ENCODE measurements around the gene MT1HL1.

The MT1HL1 gene

GRCh38 chr1:237004116-237004515 is at the start of gene MT1HL1:
MT1HL1 (minus strand) TSS chr1:237004441; CDS start chr1:237004372, 69 bp downstream.
- Histone ChIP-seq H3K9ac (ENCODE audit: low read length) (no peak within 1 kb of the TSS), H3K27ac (ENCODE audit: low read depth, low read length) (no peak within 1 kb of the TSS), H3K36me3 (ENCODE audit: control insufficient read depth, insufficient read depth, low read length) (no peaks in the 10 kb centered on the region)

DNA sequence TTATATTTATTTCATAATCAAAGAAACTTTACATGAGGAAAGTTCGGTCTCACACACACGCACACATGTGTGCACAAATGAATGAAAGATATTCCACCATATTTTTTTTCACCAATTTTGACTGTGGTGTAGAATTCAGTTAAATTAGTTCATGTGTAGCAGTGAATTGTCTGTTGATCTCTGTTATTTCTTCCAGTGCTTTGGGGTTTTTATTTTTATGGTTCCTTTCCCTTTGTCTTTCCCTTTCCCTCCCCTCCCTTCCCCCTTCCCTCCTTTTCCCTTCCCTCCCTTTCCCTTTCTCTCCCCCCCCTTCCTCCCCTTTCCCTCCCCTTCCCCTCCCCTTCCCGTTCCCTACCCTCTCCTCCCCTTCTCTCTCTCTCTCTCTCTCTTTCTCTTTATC is 46.7 kb upstream of the MT1HL1 start:
- Histone ChIP-seq H3K27ac (ENCODE audit: low read depth, low read length) (no peak overlapping the region), H3K9ac (ENCODE audit: low read length) (no peak overlapping the region), H3K36me3 (ENCODE audit: control insufficient read depth, insufficient read depth, low read length) (no peaks in the 10 kb centered on the region), H3K4me3 (ENCODE audit: low read length) (no peak overlapping the region), H3K27me3 (ENCODE audit: control insufficient read depth, insufficient read depth, low read length) (no peaks in the 10 kb centered on the region), H3K4me1 (ENCODE audit: control insufficient read depth, insufficient read depth, low read length) (no peaks in the 10 kb centered on the region)

More at GRCh38 chr1:237004116-237004515, at the start of gene MT1HL1:
- H3K4me3 ChIP-seq (ENCODE audit: low read length) = no peak within 1 kb of the TSS
- H3K27me3 ChIP-seq (ENCODE audit: control insufficient read depth, insufficient read depth, low read length) = no peaks in the 10 kb centered on the region
- no peaks in the 10 kb centered on the region for H3K4me1 ChIP-seq (ENCODE audit: control insufficient read depth, insufficient read depth, low read length)

DNA sequence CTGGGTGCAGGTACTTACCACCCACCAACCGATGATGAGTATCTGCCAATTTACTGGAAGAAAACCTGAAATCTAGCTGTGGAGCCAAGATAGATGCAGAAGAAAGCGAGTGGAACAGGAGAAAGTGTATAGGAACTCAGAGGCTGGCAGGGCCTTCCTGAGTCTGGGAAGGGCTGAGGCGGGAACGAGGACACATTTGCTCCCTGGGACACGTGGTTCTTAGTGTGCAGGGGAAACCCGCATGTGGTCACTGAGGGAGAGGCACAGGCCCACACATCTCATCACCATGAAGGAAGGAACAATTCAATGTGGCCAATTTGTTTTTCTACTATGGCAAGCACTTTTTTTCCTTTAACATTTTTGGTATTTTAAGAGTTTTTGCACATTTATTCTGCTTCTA is 45.9 kb upstream of the MT1HL1 start:
- no peak overlapping the region for H3K27ac ChIP-seq (ENCODE audit: low read depth, low read length)
- no peaks in the 10 kb centered on the region for H3K27me3 ChIP-seq (ENCODE audit: control insufficient read depth, insufficient read depth, low read length)

GRCh38 chr1:237048803-237049202 is 44.6 kb upstream of the MT1HL1 start:
- Histone ChIP-seq H3K36me3 (ENCODE audit: control insufficient read depth, insufficient read depth, low read length) (no peaks in the 10 kb centered on the region), H3K27ac (ENCODE audit: low read depth, low read length) (no peak overlapping the region)

More for the DNA sequence above, 45.9 kb upstream of the MT1HL1 start:
- no peak overlapping the region for H3K9ac ChIP-seq (ENCODE audit: low read length)
- H3K4me3 ChIP-seq (ENCODE audit: low read length) = no peak overlapping the region
- H3K36me3 ChIP-seq (ENCODE audit: control insufficient read depth, insufficient read depth, low read length) = no peaks in the 10 kb centered on the region
- H3K4me1 ChIP-seq (ENCODE audit: control insufficient read depth, insufficient read depth, low read length) = no peaks in the 10 kb centered on the region

DNA sequence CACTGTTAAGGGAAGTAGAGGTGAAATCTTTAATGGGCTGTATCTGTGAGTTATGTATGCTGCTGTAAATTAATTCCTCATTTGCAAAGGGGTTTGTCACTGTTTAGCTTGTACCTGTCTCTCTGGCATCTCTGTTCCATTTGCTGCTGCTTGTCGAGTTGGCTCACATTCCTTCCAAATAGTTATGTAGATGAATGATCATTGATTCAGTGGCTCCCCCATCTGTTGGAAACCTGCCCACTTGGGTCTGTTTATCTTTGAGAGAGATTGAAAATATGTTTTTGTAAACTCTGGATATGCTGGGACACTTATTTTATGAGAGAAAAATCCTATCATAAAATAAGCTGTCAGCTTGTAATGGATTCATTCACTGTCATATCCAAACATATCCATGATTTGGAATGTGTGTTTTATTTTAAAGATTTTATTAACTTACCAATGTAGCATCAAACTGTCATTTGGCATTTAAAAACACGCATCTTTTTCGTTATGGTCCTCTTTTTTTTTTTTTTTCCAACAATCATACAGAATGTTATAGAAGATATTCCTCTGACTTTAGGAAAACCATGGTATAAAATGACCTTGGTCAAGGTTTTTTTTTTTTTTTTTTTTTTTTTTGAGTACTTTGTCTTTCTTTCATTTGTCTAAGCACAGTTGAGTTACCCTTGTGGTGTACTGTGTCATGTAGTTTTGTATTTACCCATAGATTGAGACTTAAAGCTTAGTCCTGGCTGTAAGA is 41.2 kb upstream of the MT1HL1 start:
- no peak overlapping the region for H3K4me3 ChIP-seq (ENCODE audit: low read length)
- H3K27ac ChIP-seq (ENCODE audit: low read depth, low read length) = no peak overlapping the region
- H3K36me3 ChIP-seq (ENCODE audit: control insufficient read depth, insufficient read depth, low read length) = no peaks in the 10 kb centered on the region
- peaks cover 6% of the 10 kb centered on the region for H3K27me3 ChIP-seq (ENCODE audit: control insufficient read depth, insufficient read depth, low read length)
- peaks cover 3% of the 10 kb centered on the region for H3K4me1 ChIP-seq (ENCODE audit: control insufficient read depth, insufficient read depth, low read length)
- no peak overlapping the region for H3K9ac ChIP-seq (ENCODE audit: low read length)

More at GRCh38 chr1:237048803-237049202, 44.6 kb upstream of the MT1HL1 start:
- no peak overlapping the region for H3K9ac ChIP-seq (ENCODE audit: low read length)
- H3K4me1 ChIP-seq (ENCODE audit: control insufficient read depth, insufficient read depth, low read length) = no peaks in the 10 kb centered on the region
- no peaks in the 10 kb centered on the region for H3K27me3 ChIP-seq (ENCODE audit: control insufficient read depth, insufficient read depth, low read length)
- no peak overlapping the region for H3K4me3 ChIP-seq (ENCODE audit: low read length)

DNA sequence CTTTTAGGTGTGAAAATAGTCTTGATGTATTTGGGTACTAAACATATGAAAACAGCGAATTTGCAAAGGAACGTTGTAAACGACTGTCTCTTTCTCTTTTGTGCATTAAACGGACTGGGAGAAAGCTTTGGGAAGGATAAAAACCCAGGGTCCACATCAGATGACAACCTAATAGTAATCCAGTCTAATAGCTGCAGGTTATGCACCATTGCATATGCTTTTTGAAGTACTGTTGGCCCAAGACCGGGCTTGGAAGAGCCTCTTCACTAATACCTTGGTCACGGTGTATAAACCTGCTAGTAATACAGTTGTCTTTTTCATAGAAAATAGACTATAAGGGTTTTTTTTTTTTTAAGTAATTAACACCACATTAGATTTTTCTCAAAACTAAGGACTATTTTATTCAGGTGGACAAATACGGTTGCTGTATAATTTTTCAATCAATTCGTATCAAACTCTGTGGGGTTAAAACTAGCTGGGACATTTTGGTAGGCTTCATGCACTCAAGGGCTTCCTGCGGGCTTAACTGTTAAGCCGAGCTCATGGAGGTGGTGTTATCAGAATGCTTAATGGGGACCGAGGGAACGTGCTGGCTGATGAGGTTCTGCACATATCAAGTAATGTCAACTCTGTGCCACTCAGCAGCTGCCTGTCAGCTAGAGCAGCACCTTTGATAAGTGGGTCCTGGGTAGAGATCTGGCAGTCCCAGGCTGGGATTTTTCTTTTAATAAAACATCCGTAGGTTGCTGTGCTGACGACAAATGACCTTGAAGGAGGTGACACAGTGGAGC is 39.8 kb upstream of the MT1HL1 start:
- no peak overlapping the region for H3K27ac ChIP-seq (ENCODE audit: low read depth, low read length)
- H3K4me1 ChIP-seq (ENCODE audit: control insufficient read depth, insufficient read depth, low read length) = peaks cover 3% of the 10 kb centered on the region
- no peak overlapping the region for H3K9ac ChIP-seq (ENCODE audit: low read length)
- H3K27me3 ChIP-seq (ENCODE audit: control insufficient read depth, insufficient read depth, low read length) = peaks cover 6% of the 10 kb centered on the region
- no peak overlapping the region for H3K4me3 ChIP-seq (ENCODE audit: low read length)
- H3K36me3 ChIP-seq (ENCODE audit: control insufficient read depth, insufficient read depth, low read length) = no peaks in the 10 kb centered on the region

DNA sequence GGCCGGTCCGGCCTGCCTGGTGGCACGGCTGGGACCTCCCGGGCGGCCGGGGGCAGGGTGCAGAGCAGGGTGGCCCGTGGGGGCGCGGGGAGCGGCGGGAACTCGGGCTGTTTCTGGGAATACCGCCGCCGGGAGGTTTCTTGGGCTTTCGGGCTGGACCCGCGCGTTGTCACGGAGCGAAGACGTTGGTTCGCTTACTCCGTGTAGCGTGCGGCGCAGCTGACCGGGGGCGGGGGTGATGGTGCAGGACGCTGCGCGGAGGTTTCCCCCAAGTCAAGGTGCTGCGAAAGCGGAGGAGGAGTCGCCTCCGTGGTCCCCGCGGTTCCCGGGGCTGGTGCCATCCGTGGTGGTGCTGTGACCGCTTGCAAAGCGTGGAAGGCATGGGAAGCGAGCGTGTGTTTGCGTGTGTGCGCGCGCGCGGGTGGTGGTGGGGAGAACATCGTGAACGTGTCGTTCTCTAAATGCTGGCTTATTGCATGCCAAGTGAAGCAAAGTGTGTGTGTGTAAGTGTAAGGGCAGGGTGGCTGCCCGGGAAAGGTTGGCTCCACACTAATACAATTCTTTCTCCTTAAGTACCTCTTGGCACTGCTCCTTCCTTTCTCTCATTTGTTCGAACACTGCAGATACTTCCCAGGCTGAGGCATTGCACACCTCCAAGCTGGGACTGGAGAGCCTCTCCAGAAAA is 38.8 kb upstream of the MT1HL1 start:
- Histone ChIP-seq H3K4me1 (ENCODE audit: control insufficient read depth, insufficient read depth, low read length) (peaks cover 3% of the 10 kb centered on the region), H3K27me3 (ENCODE audit: control insufficient read depth, insufficient read depth, low read length) (peaks cover 6% of the 10 kb centered on the region), H3K9ac (ENCODE audit: low read length) (no peak overlapping the region), H3K4me3 (ENCODE audit: low read length) (peak overlapping the region; percentile 70), H3K36me3 (ENCODE audit: control insufficient read depth, insufficient read depth, low read length) (no peaks in the 10 kb centered on the region), H3K27ac (ENCODE audit: low read depth, low read length) (peak overlapping the region; percentile 61)

DNA sequence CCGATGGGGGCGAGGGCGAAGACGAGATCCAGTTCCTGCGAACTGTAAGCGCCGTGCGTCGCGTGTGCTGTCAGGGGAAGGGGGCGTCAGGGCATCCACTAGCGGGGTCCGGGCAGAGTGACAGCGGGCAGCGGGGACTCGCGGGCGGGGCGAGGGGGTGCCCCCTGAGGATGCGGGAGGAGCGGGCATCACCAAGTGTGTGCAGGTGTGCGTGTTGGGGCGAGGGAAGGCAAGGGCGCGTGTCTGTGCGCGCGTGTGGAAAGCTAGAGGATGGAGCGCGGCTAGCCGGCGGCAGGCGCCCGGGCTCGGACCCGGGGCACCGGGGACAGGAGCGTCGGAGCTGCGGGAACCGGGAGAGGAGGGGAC is 38.3 kb upstream of the MT1HL1 start:
- Histone ChIP-seq H3K27me3 (ENCODE audit: control insufficient read depth, insufficient read depth, low read length) (peaks cover 6% of the 10 kb centered on the region), H3K4me1 (ENCODE audit: control insufficient read depth, insufficient read depth, low read length) (peaks cover 3% of the 10 kb centered on the region), H3K4me3 (ENCODE audit: low read length) (peak overlapping the region; percentile 70), H3K36me3 (ENCODE audit: control insufficient read depth, insufficient read depth, low read length) (no peaks in the 10 kb centered on the region), H3K9ac (ENCODE audit: low read length) (no peak overlapping the region), H3K27ac (ENCODE audit: low read depth, low read length) (peak overlapping the region; percentile 61)

- H3K4me3 ChIP-seq (ENCODE audit: low read length) = peak within 1 kb of the TSS; percentile 70
- no peak within 1 kb of the TSS for H3K9ac ChIP-seq (ENCODE audit: low read length)
- H3K4me1 ChIP-seq (ENCODE audit: control insufficient read depth, insufficient read depth, low read length) = peaks cover 3% of the 10 kb centered on the region
- no peaks in the 10 kb centered on the region for H3K36me3 ChIP-seq (ENCODE audit: control insufficient read depth, insufficient read depth, low read length)
- peaks cover 6% of the 10 kb centered on the region for H3K27me3 ChIP-seq (ENCODE audit: control insufficient read depth, insufficient read depth, low read length)
- peak within 1 kb of the TSS; percentile 61 for H3K27ac ChIP-seq (ENCODE audit: low read depth, low read length)
Measured at GRCh38 chr1:237041795-237042525, 37.7 kb upstream of the MT1HL1 start, which contains the start of gene RYR2. RYR2 (plus strand) TSS chr1:237042184; CDS start chr1:237042522, 338 bp downstream.

DNA sequence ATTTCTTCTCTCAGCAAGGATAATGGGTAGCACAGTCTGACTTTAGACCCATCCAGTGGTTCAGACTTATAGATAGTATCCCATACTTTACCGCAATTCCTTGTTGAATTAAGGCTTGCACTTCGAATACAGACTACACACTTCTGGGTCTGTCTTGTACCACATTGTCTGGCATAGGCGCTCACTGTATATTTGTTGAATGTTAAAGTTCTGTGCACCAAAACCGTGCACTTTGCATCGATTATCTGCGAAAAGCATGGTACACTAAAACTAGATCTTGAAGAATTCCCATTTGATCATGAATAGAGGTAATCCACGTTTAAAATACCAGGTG is 37.2 kb upstream of the MT1HL1 start:
- H3K27ac ChIP-seq (ENCODE audit: low read depth, low read length) = no peak overlapping the region
- no peak overlapping the region for H3K9ac ChIP-seq (ENCODE audit: low read length)
- H3K4me1 ChIP-seq (ENCODE audit: control insufficient read depth, insufficient read depth, low read length) = peaks cover 3% of the 10 kb centered on the region
- peaks cover 6% of the 10 kb centered on the region for H3K27me3 ChIP-seq (ENCODE audit: control insufficient read depth, insufficient read depth, low read length)
- H3K36me3 ChIP-seq (ENCODE audit: control insufficient read depth, insufficient read depth, low read length) = no peaks in the 10 kb centered on the region
- H3K4me3 ChIP-seq (ENCODE audit: low read length) = peak overlapping the region; percentile 11

DNA sequence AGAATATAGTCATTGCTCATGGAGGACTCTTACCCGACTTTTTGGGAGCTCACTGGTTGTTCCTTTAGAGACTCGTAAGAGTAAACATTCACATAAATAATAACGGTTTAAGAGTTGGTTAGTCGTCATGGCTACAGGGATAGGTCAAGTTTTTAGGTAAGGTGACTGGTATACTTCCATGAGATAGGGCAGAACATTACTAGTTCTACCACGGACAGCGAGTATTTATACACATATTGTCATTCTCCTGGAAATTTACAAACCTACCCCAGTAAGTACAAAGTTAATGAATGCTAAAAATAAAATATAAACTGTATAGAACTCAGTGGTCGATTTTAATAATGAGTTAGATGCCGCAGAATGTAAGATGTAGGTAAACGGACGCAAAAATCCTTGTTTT is 36.6 kb upstream of the MT1HL1 start:
- H3K27ac ChIP-seq (ENCODE audit: low read depth, low read length) = no peak overlapping the region
- no peaks in the 10 kb centered on the region for H3K36me3 ChIP-seq (ENCODE audit: control insufficient read depth, insufficient read depth, low read length)
- H3K9ac ChIP-seq (ENCODE audit: low read length) = no peak overlapping the region
- H3K4me1 ChIP-seq (ENCODE audit: control insufficient read depth, insufficient read depth, low read length) = peaks cover 3% of the 10 kb centered on the region
- no peak overlapping the region for H3K4me3 ChIP-seq (ENCODE audit: low read length)
- peaks cover 6% of the 10 kb centered on the region for H3K27me3 ChIP-seq (ENCODE audit: control insufficient read depth, insufficient read depth, low read length)

DNA sequence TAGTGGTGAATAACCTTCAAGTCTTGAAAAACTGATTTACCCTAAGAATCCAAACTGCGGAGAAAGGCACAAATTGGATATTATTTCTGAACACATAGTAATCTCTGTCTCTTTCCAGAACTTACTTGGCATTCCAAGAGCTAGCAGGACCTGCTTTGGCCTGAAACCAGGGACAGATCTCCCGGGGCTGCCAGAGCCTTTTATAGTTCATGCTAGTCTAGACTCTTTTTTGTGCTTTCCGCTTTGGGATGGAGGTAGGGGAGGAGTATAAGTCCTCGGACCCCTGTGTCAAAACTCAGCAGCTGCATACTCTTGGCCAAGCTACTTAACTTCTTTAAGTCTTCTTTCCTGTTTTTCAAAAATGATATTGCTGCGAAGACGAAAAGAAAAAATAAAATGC is 34.0 kb upstream of the MT1HL1 start:
- H3K36me3 ChIP-seq (ENCODE audit: control insufficient read depth, insufficient read depth, low read length) = no peaks in the 10 kb centered on the region
- H3K9ac ChIP-seq (ENCODE audit: low read length) = no peak overlapping the region
- H3K4me3 ChIP-seq (ENCODE audit: low read length) = no peak overlapping the region
- peaks cover 6% of the 10 kb centered on the region for H3K27me3 ChIP-seq (ENCODE audit: control insufficient read depth, insufficient read depth, low read length)
- peaks cover 3% of the 10 kb centered on the region for H3K4me1 ChIP-seq (ENCODE audit: control insufficient read depth, insufficient read depth, low read length)
- H3K27ac ChIP-seq (ENCODE audit: low read depth, low read length) = no peak overlapping the region

Measured in rectal smooth muscle tissue (tissue), 1 donor.